Esophagus muscularis mucosa (tissue), 4 donors: Measurements from ENCODE around the gene SLC10A1.

Source experiments
- EP300 ChIP-seq: sonication (generic); formaldehyde crosslinking; IDR thresholded peaks from one replicate; pipeline ENCODE4 v1.6.1; 2017; ENCODE audit warnings: antibody characterized with exemption
- POLR2A ChIP-seq: fragments of 450-650 bp; IDR thresholded peaks from one replicate; pipeline ENCODE4 v1.6.1; 2017; ENCODE audit warnings: antibody characterized with exemption, moderate library complexity, mild to moderate bottlenecking, low read depth
- POLR2AphosphoS5 ChIP-seq, 2 donors: sonication (generic); formaldehyde crosslinking; IDR thresholded peaks; one replicate each; pipeline ENCODE4 v1.6.1; 2017; ENCODE audit warnings: antibody characterized with exemption in 2 of 2
- TF ChIP-seq, protein P1 (sequence below), 3 experiments: fragments of 200-600 bp in 2 of 3; fragments of 450-650 bp in 1 of 3; sonication (generic) in 2 of 3; IDR thresholded peaks; one replicate each; pipeline ENCODE4 v1.5.1; 2017 to 2019; ENCODE audit warnings: antibody characterized with exemption in 3 of 3, mild to moderate bottlenecking in 2 of 3, moderate library complexity in 1 of 3

DNA sequence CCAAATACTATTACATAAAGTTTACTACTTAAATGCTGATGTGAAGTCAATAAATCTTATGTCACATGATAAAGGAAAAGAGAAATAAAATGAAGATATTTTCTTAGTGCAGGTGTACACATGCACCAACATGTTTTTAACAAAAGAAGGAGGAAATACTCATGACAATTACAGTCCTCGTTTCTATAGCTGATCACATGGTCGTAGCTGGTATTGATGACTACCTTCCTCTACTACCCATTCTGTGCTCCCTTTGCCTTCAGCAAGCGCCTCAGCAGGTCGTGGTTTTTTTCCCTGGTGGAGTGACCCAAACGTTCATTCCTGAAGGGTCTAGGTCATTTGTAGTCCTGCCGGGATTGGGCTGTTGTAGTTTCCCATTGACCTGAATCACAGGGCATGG lies 25.4 kb upstream of the SLC10A1 start:
- TF ChIP-seq, protein P1, sequence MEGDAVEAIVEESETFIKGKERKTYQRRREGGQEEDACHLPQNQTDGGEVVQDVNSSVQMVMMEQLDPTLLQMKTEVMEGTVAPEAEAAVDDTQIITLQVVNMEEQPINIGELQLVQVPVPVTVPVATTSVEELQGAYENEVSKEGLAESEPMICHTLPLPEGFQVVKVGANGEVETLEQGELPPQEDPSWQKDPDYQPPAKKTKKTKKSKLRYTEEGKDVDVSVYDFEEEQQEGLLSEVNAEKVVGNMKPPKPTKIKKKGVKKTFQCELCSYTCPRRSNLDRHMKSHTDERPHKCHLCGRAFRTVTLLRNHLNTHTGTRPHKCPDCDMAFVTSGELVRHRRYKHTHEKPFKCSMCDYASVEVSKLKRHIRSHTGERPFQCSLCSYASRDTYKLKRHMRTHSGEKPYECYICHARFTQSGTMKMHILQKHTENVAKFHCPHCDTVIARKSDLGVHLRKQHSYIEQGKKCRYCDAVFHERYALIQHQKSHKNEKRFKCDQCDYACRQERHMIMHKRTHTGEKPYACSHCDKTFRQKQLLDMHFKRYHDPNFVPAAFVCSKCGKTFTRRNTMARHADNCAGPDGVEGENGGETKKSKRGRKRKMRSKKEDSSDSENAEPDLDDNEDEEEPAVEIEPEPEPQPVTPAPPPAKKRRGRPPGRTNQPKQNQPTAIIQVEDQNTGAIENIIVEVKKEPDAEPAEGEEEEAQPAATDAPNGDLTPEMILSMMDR (IDR thresholded peaks at IDR 0.05): no peak
- TF ChIP-seq POLR2AphosphoS5 (IDR thresholded peaks at IDR 0.05) (no peak), EP300 (no peak), POLR2A (no peak)
